H9 (cell line): Measurements from ENCODE around the gene SCRG1. TPM values are rescaled to one million over a fixed set of nuclear protein-coding genes. Genes with fewer than 3 reads are reported as not detected.

Experiments
- DNase-seq: peaks from one replicate; pipeline ENCODE4 v3.0.0-alpha.2; 2017
- H2AFZ ChIP-seq: one replicate; pipeline ENCODE4 v1.6.1; 2013; ENCODE audit warnings: mild to moderate bottlenecking, low read length, control low read depth, moderate library complexity
- H2AK5ac ChIP-seq: 2 replicates; pipeline ENCODE4 v1.6.1; 2013; ENCODE audit warnings: low read length, control low read depth, mixed read lengths; ENCODE audit not compliant: insufficient read length
- H2BK120ac ChIP-seq: one replicate; pipeline ENCODE4 v1.6.1; 2013; ENCODE audit warnings: low read depth, mild to moderate bottlenecking, low read length, control low read depth, inconsistent platforms; ENCODE audit not compliant: poor library complexity, severe bottlenecking
- H2BK12ac ChIP-seq: 2 replicates; pipeline ENCODE4 v1.6.1; 2013; ENCODE audit warnings: low read length, control low read depth, mixed read lengths, low read depth; ENCODE audit not compliant: insufficient read length
- H2BK15ac ChIP-seq: 2 replicates; pipeline ENCODE4 v1.6.1; 2013; ENCODE audit warnings: low read depth, low read length, control low read depth
- H2BK20ac ChIP-seq: one replicate; pipeline ENCODE4 v1.6.1; 2013; ENCODE audit warnings: low read depth, mild to moderate bottlenecking, low read length, control low read depth, inconsistent platforms; ENCODE audit not compliant: poor library complexity, severe bottlenecking
- H2BK5ac ChIP-seq: 2 replicates; pipeline ENCODE4 v1.6.1; 2013; ENCODE audit warnings: low read length, control low read depth, mixed read lengths; ENCODE audit not compliant: insufficient read length
- H3K14ac ChIP-seq: 2 replicates; pipeline ENCODE4 v1.6.1; 2013; ENCODE audit warnings: low read length, control low read depth; ENCODE audit not compliant: insufficient read depth
- H3K18ac ChIP-seq: 2 replicates; pipeline ENCODE4 v1.6.1; 2013; ENCODE audit warnings: low read depth, mild to moderate bottlenecking, mixed read lengths, low read length, control low read depth; ENCODE audit not compliant: insufficient read length
- H3K23ac ChIP-seq: 2 replicates; pipeline ENCODE4 v1.6.1; 2013; ENCODE audit warnings: low read length, control low read depth, mixed read lengths, low read depth; ENCODE audit not compliant: insufficient read length
- H3K23me2 ChIP-seq: 2 replicates; pipeline ENCODE4 v1.6.1; 2013; ENCODE audit warnings: low read depth, mild to moderate bottlenecking, mixed read lengths, low read length, control low read depth; ENCODE audit not compliant: insufficient read length, poor library complexity, severe bottlenecking
- H3K27ac ChIP-seq: 2 replicates; pipeline ENCODE4 v1.5.1; 2013; ENCODE audit warnings: low read length, control low read depth, mixed read lengths, low read depth; ENCODE audit not compliant: insufficient read length
- H3K27me3 ChIP-seq: 2 replicates; pipeline ENCODE4 v1.6.1; 2013; ENCODE audit warnings: low read length, control low read depth, inconsistent platforms; ENCODE audit not compliant: insufficient read depth
- H3K4ac ChIP-seq: 2 replicates; pipeline ENCODE4 v1.6.1; 2013; ENCODE audit warnings: low read depth, mild to moderate bottlenecking, control low read depth, inconsistent platforms, low read length, moderate library complexity
- H3K4me1 ChIP-seq: 2 replicates; pipeline ENCODE4 v1.6.1; 2013; ENCODE audit warnings: low read length, control low read depth, inconsistent platforms; ENCODE audit not compliant: insufficient read depth
- H3K4me2 ChIP-seq: 2 replicates; pipeline ENCODE4 v1.6.1; 2013; ENCODE audit warnings: low read length, control low read depth, mixed read lengths; ENCODE audit not compliant: insufficient read length, insufficient read depth
- H3K56ac ChIP-seq: 2 replicates; pipeline ENCODE4 v1.6.1; 2013; ENCODE audit warnings: low read depth, mild to moderate bottlenecking, mixed read lengths, low read length, control low read depth; ENCODE audit not compliant: insufficient read length
- H3K79me1 ChIP-seq: 2 replicates; pipeline ENCODE4 v1.6.1; 2013; ENCODE audit warnings: low read depth, mild to moderate bottlenecking, moderate library complexity, low read length, control low read depth, inconsistent platforms; ENCODE audit not compliant: insufficient read depth, poor library complexity, severe bottlenecking
- H3K79me2 ChIP-seq: 2 replicates; pipeline ENCODE4 v1.6.1; 2013; ENCODE audit warnings: low read length, control low read depth, inconsistent platforms; ENCODE audit not compliant: insufficient read depth
- H3K9ac ChIP-seq: 2 replicates; pipeline ENCODE4 v1.6.1; 2013; ENCODE audit warnings: low read length, control low read depth, mixed read lengths; ENCODE audit not compliant: insufficient read length; ENCODE audit errors: extremely low read depth
- H3K9me3 ChIP-seq: one replicate; pipeline ENCODE4 v1.6.1; 2013; ENCODE audit warnings: low read depth, low read length, inconsistent platforms; ENCODE audit not compliant: control insufficient read depth
- H3T11ph ChIP-seq: one replicate; pipeline ENCODE4 v1.6.1; 2013; ENCODE audit warnings: mild to moderate bottlenecking, low read length, control low read depth, inconsistent platforms
- H4K20me1 ChIP-seq: one replicate; pipeline ENCODE4 v1.6.1; 2013; ENCODE audit not compliant: control insufficient read depth, insufficient read length, insufficient read depth
- H4K5ac ChIP-seq: 2 replicates; pipeline ENCODE4 v1.6.1; 2013; ENCODE audit warnings: low read depth, mild to moderate bottlenecking, mixed read lengths, low read length, control low read depth; ENCODE audit not compliant: insufficient read length
- H4K8ac ChIP-seq: replicated peaks from 2 replicates; pipeline ENCODE4 v1.6.1; 2013; ENCODE audit warnings: low read length, control low read depth, mixed read lengths, low read depth; ENCODE audit not compliant: insufficient read length
- H4K91ac ChIP-seq: 2 replicates; pipeline ENCODE4 v1.6.1; 2013; ENCODE audit warnings: low read depth, mild to moderate bottlenecking, moderate library complexity, mixed read lengths, low read length, control low read depth; ENCODE audit not compliant: insufficient read length
- H3K27ac Mint-ChIP-seq, 3 experiments: 2 replicates in 2 of 3; 3 replicates in 1 of 3; pipeline ENCODE4 v1.8.0; 2020 to 2021; ENCODE audit warnings: mixed read lengths in 3 of 3, mild to moderate bottlenecking in 1 of 3, moderate library complexity in 1 of 3
- H3K27me3 Mint-ChIP-seq: 2 replicates; pipeline ENCODE4 v1.8.0; 2021; ENCODE audit warnings: low read depth, mild to moderate bottlenecking, moderate library complexity, mixed read lengths
- H3K36me3 Mint-ChIP-seq, 3 experiments: 2 replicates in 2 of 3; 3 replicates in 1 of 3; pipeline ENCODE4 v1.8.0; 2020 to 2021; ENCODE audit warnings: low read depth in 3 of 3, mixed read lengths in 3 of 3; ENCODE audit not compliant: insufficient read depth in 1 of 3
- H3K4me1 Mint-ChIP-seq, 2 experiments: 2 replicates each; pipeline ENCODE4 v1.8.0; 2020; ENCODE audit warnings: mixed read lengths in 2 of 2
- H3K4me3 Mint-ChIP-seq, 2 experiments: 2 replicates in 1 of 2; 3 replicates in 1 of 2; pipeline ENCODE4 v1.8.0; 2020 to 2021; ENCODE audit warnings: mild to moderate bottlenecking in 2 of 2, mixed read lengths in 2 of 2, moderate library complexity in 1 of 2
- H3K9me3 Mint-ChIP-seq, 2 experiments: 2 replicates in 1 of 2; 3 replicates in 1 of 2; pipeline ENCODE4 v1.8.0; 2020; ENCODE audit warnings: mild to moderate bottlenecking in 2 of 2, mixed read lengths in 2 of 2, moderate library complexity in 1 of 2
- CTCF ChIP-seq: fragments of 200-600 bp; sonication (generic); conservative IDR thresholded peaks from 3 replicates; pipeline ENCODE4 v1.8.0; 2021; ENCODE audit warnings: antibody characterized with exemption, mild to moderate bottlenecking
- whole genome bisulfite sequencing: extraction: QIAGEN DNeasy Blood & Tissue Kit; methylation state at CpG from one replicate; pipeline ENCODE4 v1.1.7; 2013; ENCODE audit warnings: missing lambda C conversion rate, low lambda C conversion rate, mixed read lengths; ENCODE audit not compliant: insufficient read length; ENCODE audit errors: extremely low coverage; 5-methylcytosine and 5-hydroxymethylcytosine counted together
- total RNA-seq: library from RNA; stranded (reverse); gene quantifications from 2 replicates; pipeline ENCODE4 v1.2.1, GENCODE V29; 2021

SCRG1 gene
- total RNA-seq, 1 experiment from 2014 or later: not detected

GRCh38 chr4:173357939-173358338 lies 41.0 kb downstream of the SCRG1 start:
- Histone ChIP-seq H3K4me1 (no peaks in the 10 kb centered on the region), H3K79me1 (no peaks in the 10 kb centered on the region), H3K14ac (no peak overlapping the region), H4K8ac (no peak overlapping the region), H3K23ac (no peak overlapping the region), H2BK120ac (no peak overlapping the region), H3K27me3 (no peaks in the 10 kb centered on the region), H3K23me2 (no peaks in the 10 kb centered on the region), H3K27ac (no peak overlapping the region), H4K91ac (no peak overlapping the region), H3K18ac (no peak overlapping the region), H3K4me2 (no peak overlapping the region), H3K9me3 (no peaks in the 10 kb centered on the region), H4K20me1 (no peaks in the 10 kb centered on the region), H3K9ac (no peak overlapping the region), H3T11ph (no peak overlapping the region), H3K56ac (no peak overlapping the region), H2BK12ac (no peak overlapping the region), H2BK15ac (no peak overlapping the region), H2AK5ac (no peak overlapping the region), H3K79me2 (no peaks in the 10 kb centered on the region), H2BK20ac (no peak overlapping the region), H4K5ac (no peak overlapping the region), H3K4ac (no peak overlapping the region), H2BK5ac (no peak overlapping the region), H2AFZ (no peak overlapping the region)
- Mint-ChIP-seq H3K36me3 (peaks cover 0 to 2% (median 0%) of the 10 kb centered on the region in 3 experiments; a peak in 1 of 7 replicates), H3K4me1 (0 out of 4 replicates have a peak, but pooled peaks cover 0 to 3% of the 10 kb centered on the region in 2 experiments), H3K27ac (no peak overlapping the region), H3K27me3 (no peaks in the 10 kb centered on the region), H3K9me3 (no peaks in the 10 kb centered on the region), H3K4me3 (no peak overlapping the region)
- TF ChIP-seq CTCF: no peak
- no CpG with 5 or more reads among the region's 2 CpGs for WGBS
- no peak for DNase-seq
